Muscle of arm (tissue), 12 donors: Measurements from ENCODE around the gene ELOVL3. TPM values are rescaled to one million over a fixed set of nuclear protein-coding genes. Genes with fewer than 3 reads are reported as not detected.

Source experiments
- DNase-seq: peaks from one replicate; pipeline ENCODE4 v3.0.0-alpha.2; 2013
- polyA plus RNA-seq, 12 donors: library from polyadenylated mRNA; unstranded; fragments of 120-200 nt; gene quantifications; one replicate each; pipeline ENCODE4 v1.2.1, GENCODE V29; 2013; ENCODE audit not compliant: insufficient read length in 12 of 12

Gene ELOVL3
- polyA plus RNA-seq, 12 donors = 0.39 to 1.3 (median 0.58) TPM; not detected in 2

DNA sequence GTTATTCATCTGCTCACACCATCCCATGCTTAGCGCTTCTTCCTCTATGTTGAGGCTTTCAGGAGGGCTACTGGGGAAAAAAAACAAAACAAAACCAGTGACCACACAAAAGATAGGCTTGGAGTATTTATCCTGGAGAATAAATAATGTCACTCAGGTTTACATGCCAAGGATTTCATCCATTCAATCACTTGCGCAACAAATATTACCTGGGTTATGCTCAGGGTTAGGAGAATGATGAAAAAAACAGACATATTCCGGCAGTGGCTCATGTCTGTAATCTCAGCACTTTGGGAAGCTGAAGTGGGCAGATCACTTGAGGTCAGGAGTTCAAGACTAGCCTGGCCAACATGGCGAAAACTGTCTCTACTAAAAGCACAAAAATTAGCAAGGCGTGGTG lies 3.3 kb upstream of the ELOVL3 start:
- DNase-seq = no peak

DNA sequence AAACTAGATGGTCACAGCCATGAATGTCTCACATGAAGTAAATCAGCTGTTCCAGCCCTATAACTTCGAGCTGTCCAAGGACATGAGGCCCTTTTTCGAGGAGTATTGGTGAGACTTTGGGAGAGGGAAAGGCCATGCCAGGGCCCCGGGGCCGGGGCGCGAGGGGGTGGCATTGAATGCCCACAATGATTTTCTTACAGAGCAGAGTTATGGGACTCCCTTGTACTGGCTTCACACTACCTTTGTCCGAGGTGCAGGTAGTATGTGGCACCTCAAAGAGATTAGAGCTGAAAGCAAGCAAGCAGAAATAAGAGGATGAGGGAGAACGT lies 407 bp downstream of the ELOVL3 start:
- no peak for DNase-seq

GRCh38 chr10:102227050-102227449 lies 951 bp downstream of the ELOVL3 start:
- DNase-seq = no peak

DNA sequence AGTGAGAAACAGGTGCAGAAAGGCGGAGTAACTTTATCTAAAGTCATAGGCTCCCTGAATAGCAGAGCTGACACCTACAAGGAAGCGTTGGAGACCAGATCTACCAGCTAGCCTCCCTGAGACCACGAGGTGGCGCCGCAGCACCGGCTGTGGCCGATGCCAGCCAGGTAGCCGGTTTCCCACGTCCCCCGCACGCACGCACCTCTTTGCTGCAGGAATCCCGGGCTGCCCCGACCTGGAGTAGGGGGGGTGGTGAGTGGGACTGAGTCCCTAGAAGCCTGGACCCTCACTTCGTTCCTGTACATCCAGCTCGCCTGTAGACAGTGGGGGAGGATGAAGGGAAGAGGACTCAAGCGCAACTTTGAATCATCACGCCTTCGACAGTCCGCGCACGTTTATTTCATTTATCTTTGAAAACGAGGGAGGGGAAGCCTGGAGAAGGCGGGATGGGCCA lies 3.7 kb downstream of the ELOVL3 start:
- DNase-seq = peak; percentile 80

GRCh38 chr10:102230264-102230860 lies 4.3 kb downstream of the ELOVL3 start:
- DNase-seq = peak; percentile 53

- DNase-seq = no peak
These were observed 4.8 kb downstream of the ELOVL3 start for GRCh38 chr10:102230861-102231356.

- DNase-seq = no peak
These were observed 5.5 kb downstream of the ELOVL3 start for GRCh38 chr10:102231357-102232318.

- DNase-seq = no peak
These were observed 7.9 kb downstream of the ELOVL3 start for GRCh38 chr10:102233997-102234396.

DNA sequence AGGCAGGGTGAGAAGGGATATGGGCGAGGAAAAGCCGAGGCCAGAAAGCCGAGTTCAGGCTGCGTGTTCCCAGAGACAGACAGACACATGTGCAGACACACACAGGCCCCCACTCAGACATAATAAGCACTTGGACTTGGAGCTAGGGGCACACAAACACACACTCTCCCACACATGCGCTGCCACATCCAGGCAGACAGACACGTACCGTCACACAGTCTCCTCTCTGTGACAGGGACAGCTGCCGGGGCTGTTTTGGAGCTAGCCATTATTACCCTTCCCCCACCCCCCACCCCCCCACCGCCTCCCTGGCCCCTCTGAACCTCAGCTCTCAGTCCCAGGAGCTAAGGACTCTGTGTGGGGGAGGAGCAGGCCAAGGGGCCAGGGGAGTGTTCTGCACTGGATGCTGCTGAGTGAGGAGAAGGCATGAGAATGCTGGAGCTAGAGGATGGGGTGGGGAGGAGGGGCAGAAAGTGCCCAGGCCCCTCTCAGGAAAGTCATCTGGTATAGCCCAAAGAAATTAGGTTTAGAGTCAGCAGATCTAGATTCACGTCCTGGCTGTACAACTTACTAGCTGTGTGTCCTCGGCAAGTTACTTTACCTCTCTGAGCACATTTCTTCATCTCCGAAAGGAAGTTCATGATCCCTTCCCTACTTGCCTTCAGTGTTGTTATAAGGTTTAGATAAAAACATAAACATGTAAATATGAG lies 8.9 kb downstream of the ELOVL3 start:
- DNase-seq = no peak

- DNase-seq = no peak
These were observed 9.5 kb downstream of the ELOVL3 start for GRCh38 chr10:102235598-102235920.

GRCh38 chr10:102236006-102236405 lies 9.9 kb downstream of the ELOVL3 start:
- DNase-seq = no peak

- no peak for DNase-seq
These were observed 11.7 kb downstream of the ELOVL3 start for GRCh38 chr10:102237711-102238252.

DNA sequence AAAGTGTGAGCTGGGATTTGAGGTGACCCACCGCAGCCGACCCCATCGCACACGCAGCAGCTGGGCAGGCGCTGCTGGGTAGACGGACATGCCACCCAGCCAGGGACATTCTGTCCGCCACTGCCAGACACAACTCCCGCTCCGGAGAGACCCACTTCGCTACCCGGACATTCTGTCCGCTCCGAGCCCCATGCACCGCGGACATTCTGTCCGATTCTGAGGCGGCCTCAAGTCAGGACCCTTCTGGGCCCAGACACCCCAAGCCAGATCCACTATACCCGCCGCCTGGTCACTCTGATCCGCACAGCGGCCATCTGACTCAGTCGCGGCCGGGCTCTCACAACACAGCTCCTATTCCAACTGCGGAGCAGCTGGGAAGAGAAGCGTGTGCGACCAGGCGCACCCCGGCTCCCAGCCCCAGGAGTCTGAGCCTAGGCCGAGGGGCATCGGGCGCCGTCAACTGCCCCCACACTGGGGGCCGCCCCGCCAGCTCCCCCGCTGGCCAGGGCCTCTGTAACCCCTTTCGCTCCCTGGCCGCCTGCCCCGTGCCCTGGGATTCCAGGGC lies 14.4 kb downstream of the ELOVL3 start:
- DNase-seq = no peak

DNA sequence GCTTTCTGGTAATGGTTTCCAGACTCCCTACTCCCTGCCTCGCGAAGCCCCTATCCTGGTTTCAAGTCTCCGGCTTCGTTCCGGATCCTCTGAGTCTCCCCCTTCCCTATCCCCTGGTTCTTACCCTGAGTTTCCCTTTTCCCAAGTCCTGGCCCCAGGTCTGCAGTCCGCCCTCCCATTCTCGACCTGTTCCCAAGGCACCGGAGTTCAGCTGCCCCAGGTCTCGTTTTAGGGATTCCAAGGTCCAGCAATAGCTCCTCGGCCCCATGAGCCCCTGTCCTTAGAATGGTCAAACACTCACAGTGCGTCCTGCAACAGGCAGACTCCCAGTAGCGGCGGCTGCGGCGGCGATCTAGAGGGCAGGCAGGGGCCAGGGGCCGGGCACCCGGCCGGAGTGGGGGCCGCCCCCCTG lies 14.9 kb downstream of the ELOVL3 start:
- DNase-seq = no peak

GRCh38 chr10:102241444-102242117 lies 15.5 kb downstream of the ELOVL3 start, which contains the start of gene PITX3:
Gene PITX3, minus strand, starts transcription at chr10:102241512. Its CDS starts 9,432 bp downstream, at chr10:102232080.
- DNase-seq = peak; percentile 98

GRCh38 chr10:102242118-102242485 lies 16.0 kb downstream of the ELOVL3 start:
- no peak for DNase-seq

GRCh38 chr10:102243309-102243708 lies 17.2 kb downstream of the ELOVL3 start:
- DNase-seq = no peak

- peak; percentile 99 for DNase-seq
These were observed 19.2 kb downstream of the ELOVL3 start, which contains the start of gene GBF1 for GRCh38 chr10:102245082-102245931. Gene GBF1, plus strand, starts transcription at chr10:102245532. Its CDS starts 13,407 bp downstream, at chr10:102258939.

- DNase-seq = no peak
These were observed 19.8 kb downstream of the ELOVL3 start for GRCh38 chr10:102245932-102246251.

GRCh38 chr10:102246261-102246660 lies 20.2 kb downstream of the ELOVL3 start:
- DNase-seq = no peak
